GM19099 (cell line): Measurements from ENCODE around the gene ETV6.

Experiments used
- POLR2A ChIP-seq: IDR thresholded peaks from 3 replicates; pipeline ENCODE4 v1.6.1; 2011; ENCODE audit warnings: low read depth; ENCODE audit not compliant: insufficient read length; ENCODE audit errors: extremely low read depth

Gene ETV6

GRCh38 chr12:11805680-11806079 lies 156.2 kb downstream of the ETV6 start:
- no peak for TF ChIP-seq POLR2A

GRCh38 chr12:11807458-11807857 lies 158.0 kb downstream of the ETV6 start:
- no peak for TF ChIP-seq POLR2A

- TF ChIP-seq POLR2A = no peak
Measured at GRCh38 chr12:11808931-11809330, 159.5 kb downstream of the ETV6 start.

GRCh38 chr12:11810206-11810545 lies 160.7 kb downstream of the ETV6 start:
- TF ChIP-seq POLR2A = no peak

- TF ChIP-seq POLR2A = no peak
Measured at GRCh38 chr12:11811008-11811407, 161.5 kb downstream of the ETV6 start.

GRCh38 chr12:11812241-11812585 lies 162.7 kb downstream of the ETV6 start:
- no peak for TF ChIP-seq POLR2A

GRCh38 chr12:11812586-11813437 lies 163.3 kb downstream of the ETV6 start:
- TF ChIP-seq POLR2A = peak; percentile 19

GRCh38 chr12:11813438-11813813 lies 164.0 kb downstream of the ETV6 start:
- no peak for TF ChIP-seq POLR2A

- TF ChIP-seq POLR2A = no peak
Measured at GRCh38 chr12:11814374-11814773, 164.9 kb downstream of the ETV6 start.

- no peak for TF ChIP-seq POLR2A
Measured at GRCh38 chr12:11815397-11815796, 165.9 kb downstream of the ETV6 start.

GRCh38 chr12:11819643-11820042 lies 170.2 kb downstream of the ETV6 start:
- no peak for TF ChIP-seq POLR2A

GRCh38 chr12:11820476-11820875 lies 171.0 kb downstream of the ETV6 start:
- no peak for TF ChIP-seq POLR2A

- no peak for TF ChIP-seq POLR2A
Measured at GRCh38 chr12:11821386-11822080, 172.1 kb downstream of the ETV6 start.

- TF ChIP-seq POLR2A = peak; percentile 28
Measured at GRCh38 chr12:11822081-11822834, 172.8 kb downstream of the ETV6 start.

- no peak for TF ChIP-seq POLR2A
Measured at GRCh38 chr12:11823043-11823442, 173.6 kb downstream of the ETV6 start.

- TF ChIP-seq POLR2A = no peak
Measured at GRCh38 chr12:11823593-11823992, 174.1 kb downstream of the ETV6 start.
